HL-60 (cell line): ENCODE data around the gene SLC43A2.

Source experiments
- DNase-seq, 2 experiments: peaks; one replicate each; pipeline ENCODE4 v3.0.0-alpha.2; 2010 to 2020; ENCODE audit warnings: low read depth in 1 of 2, low spot score in 1 of 2
- H3K27ac ChIP-seq: fragments of 250-450 bp; sonication (Bioruptor Pico); replicated peaks from 2 replicates; pipeline ENCODE4 v1.5.1; 2020; ENCODE audit warnings: mild to moderate bottlenecking, moderate library complexity
- H3K27me3 ChIP-seq: fragments of 250-450 bp; sonication (Bioruptor Pico); 2 replicates; pipeline ENCODE4 v1.5.1; 2021; ENCODE audit warnings: mild to moderate bottlenecking, moderate library complexity; ENCODE audit not compliant: insufficient read depth, poor library complexity, severe bottlenecking
- H3K4me3 ChIP-seq: replicated peaks from 2 replicates; pipeline ENCODE4 v1.5.1; 2011; ENCODE audit warnings: mild to moderate bottlenecking, control low read depth, low read length; ENCODE audit not compliant: insufficient read depth
- CTCF ChIP-seq: IDR thresholded peaks from one replicate; pipeline ENCODE4 v1.5.1; 2011; ENCODE audit warnings: low read length, control low read depth, inconsistent platforms; ENCODE audit not compliant: insufficient read depth
- GABPA ChIP-seq: IDR thresholded peaks from 2 replicates; pipeline ENCODE4 v1.6.1; 2012; ENCODE audit warnings: low read depth
- POLR2AphosphoS5 ChIP-seq: IDR thresholded peaks from 2 replicates; pipeline ENCODE4 v1.6.1; 2012; ENCODE audit warnings: low read depth
- REST ChIP-seq: IDR thresholded peaks from 2 replicates; pipeline ENCODE4 v1.6.1; 2012; ENCODE audit warnings: low read depth; ENCODE audit not compliant: insufficient replicate concordance
- SPI1 ChIP-seq: IDR thresholded peaks from 2 replicates; pipeline ENCODE4 v1.6.1; 2012; ENCODE audit warnings: low read depth, mild to moderate bottlenecking, borderline replicate concordance

The SLC43A2 gene

GRCh38 chr17:1597861-1598342 is 30.7 kb downstream of the SLC43A2 start:
- Histone ChIP-seq H3K27ac (no peak overlapping the region), H3K4me3 (no peak overlapping the region), H3K27me3 (no peaks in the 10 kb centered on the region)
- no peak for DNase-seq
- no peak for TF ChIP-seq GABPA
- TF ChIP-seq POLR2AphosphoS5 = no peak
- no peak for TF ChIP-seq SPI1
- no peak for TF ChIP-seq REST
- TF ChIP-seq CTCF = no peak

GRCh38 chr17:1593630-1593931 is 35.1 kb downstream of the SLC43A2 start:
- Histone ChIP-seq H3K27ac (peak overlapping the region; percentile 49), H3K4me3 (no peak overlapping the region), H3K27me3 (no peaks in the 10 kb centered on the region)
- TF ChIP-seq GABPA (no peak), SPI1 (no peak), POLR2AphosphoS5 (no peak), CTCF (no peak), REST (no peak)
- no peak for DNase-seq

- peak overlapping the region; percentile 49 for H3K27ac ChIP-seq
- TF ChIP-seq GABPA (no peak), SPI1 (no peak), POLR2AphosphoS5 (0 out of 2 replicates have a peak, but pooled peaks have one; percentile 32)
- DNase-seq = peak in 1 of 2 experiments; percentile 47
- no peaks in the 10 kb centered on the region for H3K27me3 ChIP-seq
- H3K4me3 ChIP-seq = no peak overlapping the region
These were observed 35.6 kb downstream of the SLC43A2 start for GRCh38 chr17:1592751-1593629.

GRCh38 chr17:1591474-1592090 is 37.1 kb downstream of the SLC43A2 start:
- Histone ChIP-seq H3K27ac (no peak overlapping the region), H3K4me3 (no peak overlapping the region), H3K27me3 (no peaks in the 10 kb centered on the region)
- no peak for TF ChIP-seq REST
- no peak for TF ChIP-seq SPI1
- TF ChIP-seq POLR2AphosphoS5 = no peak
- no peak for TF ChIP-seq GABPA
- no peak for TF ChIP-seq CTCF
- DNase-seq = no peak
